HepG2 (cell line): ENCODE data around the gene CFL1. TPM values are rescaled to one million over a fixed set of nuclear protein-coding genes. Genes with fewer than 3 reads are reported as not detected.
A peak's percentile ranks its signal among the peaks of the same experiment; 100 is the strongest.

Source experiments
- CHD2 ChIP-seq: IDR thresholded peaks from 2 replicates; pipeline ENCODE4 v1.6.1; 2011; ENCODE audit warnings: low read depth, low read length, improper control_type of control experiment
- HOXA9 ChIP-seq: sonication (generic); formaldehyde crosslinking; IDR thresholded peaks from 2 replicates; pipeline ENCODE4 v1.8.1; 2022; ENCODE audit warnings: missing genetic modification reagents, mild to moderate bottlenecking, moderate library complexity, borderline replicate concordance
- NKX3-1 ChIP-seq: sonication (generic); formaldehyde crosslinking; IDR thresholded peaks from 2 replicates; pipeline ENCODE4 v1.5.0; 2020; ENCODE audit warnings: missing genetic modification reagents
- PREB ChIP-seq: sonication (generic); formaldehyde crosslinking; IDR thresholded peaks from 2 replicates; pipeline ENCODE4 v1.4.0; 2020; ENCODE audit warnings: missing genetic modification reagents
- RFXAP ChIP-seq: sonication (generic); formaldehyde crosslinking; IDR thresholded peaks from 2 replicates; pipeline ENCODE4 v1.4.0; 2020; ENCODE audit warnings: missing genetic modification reagents, borderline replicate concordance
- TFAP4 ChIP-seq: sonication (generic); IDR thresholded peaks from 2 replicates; pipeline ENCODE4 v1.6.1; 2016; ENCODE audit warnings: low read depth, borderline replicate concordance
- U2AF1 ChIP-seq: fragments of 200-400 bp; formaldehyde crosslinking; optimal IDR thresholded peaks from 2 replicates; pipeline ENCODE3; 2017; ENCODE audit warnings: mild to moderate bottlenecking, low read depth, low read length
- U2AF2 ChIP-seq: fragments of 200-400 bp; formaldehyde crosslinking; IDR thresholded peaks from 2 replicates; pipeline ENCODE4 v1.6.1; 2017; ENCODE audit warnings: low read depth, mild to moderate bottlenecking, low read length
- UBTF ChIP-seq: sonication (generic); formaldehyde crosslinking; IDR thresholded peaks from 2 replicates; pipeline ENCODE4 v1.4.0; 2020; ENCODE audit warnings: mild to moderate bottlenecking, missing genetic modification reagents
- ZBED4 ChIP-seq: sonication (generic); formaldehyde crosslinking; IDR thresholded peaks from 2 replicates; pipeline ENCODE4 v1.4.0; 2020; ENCODE audit warnings: missing genetic modification reagents, borderline replicate concordance
- ZEB1 ChIP-seq: IDR thresholded peaks from 2 replicates; pipeline ENCODE4 v1.6.1; 2012; ENCODE audit warnings: mild to moderate bottlenecking, low read depth, inconsistent platforms; ENCODE audit not compliant: insufficient replicate concordance
- ZGPAT ChIP-seq: IDR thresholded peaks from 2 replicates; pipeline ENCODE4 v1.6.1; 2016; ENCODE audit warnings: mild to moderate bottlenecking
- ZNF543 ChIP-seq: sonication (generic); formaldehyde crosslinking; IDR thresholded peaks from 2 replicates; pipeline ENCODE4 v1.4.0; 2020; ENCODE audit warnings: mild to moderate bottlenecking, missing genetic modification reagents
- ZNF576 ChIP-seq: sonication (generic); formaldehyde crosslinking; IDR thresholded peaks from 2 replicates; pipeline ENCODE4 v1.4.0; 2020; ENCODE audit warnings: mild to moderate bottlenecking, missing genetic modification reagents
- ZNF749 ChIP-seq: sonication (generic); formaldehyde crosslinking; IDR thresholded peaks from 2 replicates; pipeline ENCODE4 v1.8.0; 2022; ENCODE audit warnings: mild to moderate bottlenecking, missing genetic modification reagents, moderate library complexity, borderline replicate concordance
- ZNF75D ChIP-seq: sonication (generic); formaldehyde crosslinking; IDR thresholded peaks from 2 replicates; pipeline ENCODE4 v1.8.1; 2023; ENCODE audit warnings: missing genetic modification reagents, mild to moderate bottlenecking, borderline replicate concordance
- polyA plus RNA-seq, 8 experiments: library from polyadenylated mRNA; depleted of rRNA in 3 of 8; stranded (reverse) in 7 of 8; unstranded in 1 of 8; fragments of >200 nt; fragmentation: Illumina TruSeq in 4 of 8; extraction: Trizol in 4 of 8; gene quantifications; 2 replicates each; pipeline versions ENCODE4 v1.2.1 to v1.2.3, GENCODE V29; 2011 to 2016; ENCODE audit warnings: low read depth in 4 of 8, missing spikeins in 1 of 8, mixed read lengths in 1 of 8; ENCODE audit not compliant: insufficient read depth in 1 of 8
- total RNA-seq, 5 experiments: library from RNA; depleted of rRNA; stranded (reverse); fragments of >200 nt; fragmentation: Illumina TruSeq; extraction: Trizol; gene quantifications; 2 replicates each; pipeline ENCODE4 v1.2.3, GENCODE V29; 2016; ENCODE audit warnings: low read depth in 1 of 5

The CFL1 gene
- total and polyA plus RNA-seq, 2 of the 13 experiments (the other 11 are each of a cell fraction or from before 2014, with no cell fraction given) = 379 to 383 TPM

GRCh38 chr11:65888163-65888814 is 30.3 kb upstream of the CFL1 start, which contains the start of gene FIBP (continued):
- TF ChIP-seq ZBED4 (CRISPR knock-in tag) = no peak
- TF ChIP-seq U2AF1 = no peak
- 0 out of 2 replicates have a peak, but pooled peaks have one; percentile 39 for TF ChIP-seq ZNF749
- no peak; the same call in 1 of the 2 replicates for TF ChIP-seq NKX3-1 (CRISPR knock-in tag)
- no peak for TF ChIP-seq TFAP4
- no peak for TF ChIP-seq HOXA9
- no peak for TF ChIP-seq RFXAP (CRISPR knock-in tag)
- peak; percentile 83 for TF ChIP-seq UBTF (CRISPR knock-in tag)
- no peak for TF ChIP-seq ZNF543 (CRISPR knock-in tag)
- TF ChIP-seq CHD2 = peak; percentile 56; the same call in 1 of the 2 replicates
- no peak for TF ChIP-seq ZNF576 (CRISPR knock-in tag)
- peak; percentile 26 for TF ChIP-seq ZEB1
- TF ChIP-seq U2AF2 = no peak
- peak; percentile 78 for TF ChIP-seq ZGPAT (CRISPR knock-in tag)
- TF ChIP-seq ZNF75D (CRISPR knock-in tag) = no peak
- no peak for TF ChIP-seq PREB (CRISPR knock-in tag)
